WTC11 (cell line): ENCODE measurements around the gene FRMD4A. TPM values are rescaled to one million over a fixed set of nuclear protein-coding genes. Genes with fewer than 3 reads are reported as not detected.

Experiments used
- ATAC-seq: fragments of 200-7000 bp; cut with Tn5 transposase; 2 replicates; pipeline ENCODE4 v1.10.0; 2021; ENCODE audit warnings: mild to moderate bottlenecking, moderate library complexity
- CTCF ChIA-PET: fragments of 300-600 bp; sonication (Branson Sonifier 250); formaldehyde crosslinking; loops from one replicate; lab custom pipeline; 2021; ENCODE audit warnings: antibody characterized with exemption; lab: Charles Lee
- POLR2A ChIA-PET: fragments of 350-600 bp; sonication (Branson Sonifier 250); formaldehyde crosslinking; loops from one replicate; lab custom pipeline; 2021; ENCODE audit warnings: antibody characterized with exemption; lab: Charles Lee
- DNase-seq: peaks from one replicate; pipeline ENCODE4 v3.0.0; 2021; ENCODE audit warnings: low spot score
- H3K27ac Mint-ChIP-seq: 2 replicates; pipeline ENCODE4 v1.8.0; 2021; ENCODE audit warnings: mixed read lengths
- H3K27me3 Mint-ChIP-seq: 2 replicates; pipeline ENCODE4 v1.8.0; 2021; ENCODE audit warnings: low read depth, mild to moderate bottlenecking, moderate library complexity, mixed read lengths
- H3K36me3 Mint-ChIP-seq: 2 replicates; pipeline ENCODE4 v1.8.0; 2021; ENCODE audit warnings: mixed read lengths
- H3K4me1 Mint-ChIP-seq: 2 replicates; pipeline ENCODE4 v1.8.0; 2022; ENCODE audit warnings: mixed read lengths
- H3K4me3 Mint-ChIP-seq: 2 replicates; pipeline ENCODE4 v1.8.0; 2021; ENCODE audit warnings: mild to moderate bottlenecking, moderate library complexity, mixed read lengths
- H3K9me3 Mint-ChIP-seq: 2 replicates; pipeline ENCODE4 v1.8.0; 2021; ENCODE audit warnings: mixed read lengths
- AFF4 ChIP-seq: sonication (generic); formaldehyde crosslinking; IDR thresholded peaks from 2 replicates; pipeline ENCODE4 v1.8.1; 2023; ENCODE audit warnings: mild to moderate bottlenecking, missing genetic modification reagents, borderline replicate concordance
- ATF2 ChIP-seq: sonication (generic); formaldehyde crosslinking; IDR thresholded peaks from 2 replicates; pipeline ENCODE4 v1.8.1; 2022; ENCODE audit warnings: low read depth, missing genetic modification reagents, borderline replicate concordance
- ATF3 ChIP-seq: sonication (generic); formaldehyde crosslinking; conservative IDR thresholded peaks from 2 replicates; pipeline ENCODE4 v1.8.1; 2022; ENCODE audit warnings: mild to moderate bottlenecking, missing genetic modification reagents
- CBFB ChIP-seq: sonication (generic); formaldehyde crosslinking; IDR thresholded peaks from 2 replicates; pipeline ENCODE4 v1.8.1; 2022; ENCODE audit warnings: mild to moderate bottlenecking, low read depth, missing genetic modification reagents
- CREB1 ChIP-seq: sonication (generic); formaldehyde crosslinking; IDR thresholded peaks from 2 replicates; pipeline ENCODE4 v1.8.0; 2023; ENCODE audit warnings: mild to moderate bottlenecking, missing genetic modification reagents
- CREM ChIP-seq: sonication (generic); formaldehyde crosslinking; IDR thresholded peaks from 2 replicates; pipeline ENCODE4 v1.8.1; 2022; ENCODE audit warnings: mild to moderate bottlenecking, missing genetic modification reagents, moderate library complexity
- E2F5 ChIP-seq: sonication (generic); formaldehyde crosslinking; IDR thresholded peaks from 2 replicates; pipeline ENCODE4 v1.8.1; 2022; ENCODE audit warnings: mild to moderate bottlenecking, moderate library complexity, missing genetic modification reagents
- FOXJ3 ChIP-seq: sonication (generic); formaldehyde crosslinking; IDR thresholded peaks from 2 replicates; pipeline ENCODE4 v1.9.0; 2021; ENCODE audit warnings: missing genetic modification reagents, mild to moderate bottlenecking, borderline replicate concordance
- HMGXB4 ChIP-seq: sonication (generic); formaldehyde crosslinking; IDR thresholded peaks from 2 replicates; pipeline ENCODE4 v1.8.1; 2023; ENCODE audit warnings: mild to moderate bottlenecking, moderate library complexity, missing genetic modification reagents
- NFATC4 ChIP-seq: fragments of 250-450 bp; sonication (Bioruptor Pico); IDR thresholded peaks from 2 replicates; pipeline ENCODE4 v1.9.0; 2021; ENCODE audit warnings: mild to moderate bottlenecking
- NFYB ChIP-seq: sonication (generic); formaldehyde crosslinking; conservative IDR thresholded peaks from 2 replicates; pipeline ENCODE4 v1.8.0; 2022; ENCODE audit warnings: low read depth, missing genetic modification reagents
- NR2C2 ChIP-seq: sonication (generic); formaldehyde crosslinking; IDR thresholded peaks from 2 replicates; pipeline ENCODE4 v1.8.0; 2022; ENCODE audit warnings: mild to moderate bottlenecking, missing genetic modification reagents
- NR3C1 ChIP-seq: sonication (generic); formaldehyde crosslinking; conservative IDR thresholded peaks from 2 replicates; pipeline ENCODE4 v1.8.1; 2023; ENCODE audit warnings: low read depth, mild to moderate bottlenecking, missing genetic modification reagents
- RORB ChIP-seq: fragments of 250-450 bp; sonication (Bioruptor Pico); IDR thresholded peaks from 2 replicates; pipeline ENCODE4 v1.9.0; 2021; ENCODE audit warnings: mild to moderate bottlenecking
- USF1 ChIP-seq: sonication (generic); formaldehyde crosslinking; IDR thresholded peaks from 2 replicates; pipeline ENCODE4 v1.8.0; 2022; ENCODE audit warnings: mild to moderate bottlenecking, missing genetic modification reagents
- ZNF138 ChIP-seq: sonication (generic); formaldehyde crosslinking; conservative IDR thresholded peaks from 2 replicates; pipeline ENCODE4 v1.8.1; 2022; ENCODE audit warnings: mild to moderate bottlenecking, moderate library complexity, missing genetic modification reagents
- ZNF219 ChIP-seq: sonication (generic); formaldehyde crosslinking; IDR thresholded peaks from 2 replicates; pipeline ENCODE4 v1.8.0; 2023; ENCODE audit warnings: missing genetic modification reagents, mild to moderate bottlenecking, borderline replicate concordance
- ZNF396 ChIP-seq: fragments of 250-450 bp; sonication (Bioruptor Pico); IDR thresholded peaks from 2 replicates; pipeline ENCODE4 v1.8.0; 2021; ENCODE audit warnings: mild to moderate bottlenecking, moderate library complexity, borderline replicate concordance
- ZNF416 ChIP-seq: fragments of 250-450 bp; sonication (Bioruptor Pico); IDR thresholded peaks from 2 replicates; pipeline ENCODE4 v1.9.0; 2021; ENCODE audit warnings: mild to moderate bottlenecking, inconsistent platforms
- ZNF671 ChIP-seq: fragments of 250-450 bp; sonication (Bioruptor Pico); IDR thresholded peaks from 2 replicates; pipeline ENCODE4 v1.8.0; 2021; ENCODE audit warnings: mild to moderate bottlenecking
- ZSCAN18 ChIP-seq: fragments of 250-450 bp; sonication (Bioruptor Pico); IDR thresholded peaks from 2 replicates; pipeline ENCODE4 v2.1.2; 2022; ENCODE audit warnings: mild to moderate bottlenecking, moderate library complexity
- total RNA-seq: library from RNA; stranded (reverse); gene quantifications from 3 replicates; pipeline ENCODE4 v1.2.3, GENCODE V29; 2021

FRMD4A gene
- total RNA-seq, 1 experiment from 2014 or later, result 35.5 TPM

- TF ChIP-seq CREB1 (CRISPR knock-in tag) (no peak), ZNF416 (CRISPR knock-in tag) (no peak)
- H3K27ac Mint-ChIP-seq, result peak overlapping the region; percentile 50; the same call in 1 of the 2 replicates
- ATAC-seq, result no peak
- ChIA-PET CTCF (interaction anchor here (1.3 to 1.5 kb wide), 2 partner anchors 37 to 238 kb away, joined by 4 read pairs; no protein-coding TSS in a partner anchor), POLR2A (no interaction called here)
- H3K36me3 Mint-ChIP-seq, result no peaks in the 10 kb centered on the region
- H3K27me3 Mint-ChIP-seq, result no peaks in the 10 kb centered on the region
- no peak overlapping the region for H3K4me3 Mint-ChIP-seq
- no peak for DNase-seq
- no peaks in the 10 kb centered on the region for H3K9me3 Mint-ChIP-seq
- peaks cover 14% of the 10 kb centered on the region for H3K4me1 Mint-ChIP-seq
These were observed 535.6 kb downstream of the FRMD4A start for GRCh38 chr10:13794992-13795612.

GRCh38 chr10:13792006-13792405, 538.7 kb downstream of the FRMD4A start:
- Mint-ChIP-seq H3K27me3 (no peaks in the 10 kb centered on the region), H3K36me3 (no peaks in the 10 kb centered on the region)
- POLR2A ChIA-PET, result no interaction called here
- no peak for TF ChIP-seq CBFB (CRISPR knock-in tag)
- TF ChIP-seq, all 79 proteins: peak for 0
- H3K4me1 Mint-ChIP-seq, result peaks cover 30% of the 10 kb centered on the region
- DNase-seq (no peak), ATAC-seq (no peak)
- no peaks in the 10 kb centered on the region for H3K9me3 Mint-ChIP-seq
- H3K27ac Mint-ChIP-seq, result no peak overlapping the region
- CTCF ChIA-PET, result no interaction called here
- no peak overlapping the region for H3K4me3 Mint-ChIP-seq

GRCh38 chr10:13791483-13791882, 539.2 kb downstream of the FRMD4A start:
- Mint-ChIP-seq H3K36me3 (no peaks in the 10 kb centered on the region), H3K4me3 (no peak overlapping the region)
- no peak for TF ChIP-seq USF1 (CRISPR knock-in tag)
- no peak for TF ChIP-seq CREM (CRISPR knock-in tag)
- TF ChIP-seq ZNF219 (CRISPR knock-in tag), result no peak
- TF ChIP-seq E2F5 (CRISPR knock-in tag), result no peak
- TF ChIP-seq AFF4 (CRISPR knock-in tag), result no peak
- no peak for TF ChIP-seq RORB
- no peak for TF ChIP-seq ZSCAN18 (CRISPR knock-in tag)
- no peak for TF ChIP-seq NR2C2 (CRISPR knock-in tag)
- TF ChIP-seq ZNF396 (CRISPR knock-in tag), result no peak
- no peak for TF ChIP-seq ZNF671 (CRISPR knock-in tag)
- TF ChIP-seq ZNF138 (CRISPR knock-in tag), result no peak
- no peak for TF ChIP-seq CREB1 (CRISPR knock-in tag)
- TF ChIP-seq NFYB (CRISPR knock-in tag), result no peak
- TF ChIP-seq ATF2 (CRISPR knock-in tag), result no peak
- no peak for TF ChIP-seq NFATC4 (CRISPR knock-in tag)
- no peak for TF ChIP-seq ATF3 (CRISPR knock-in tag)
- no peak for TF ChIP-seq FOXJ3 (CRISPR knock-in tag)
- no peak for TF ChIP-seq NR3C1 (CRISPR knock-in tag)
- TF ChIP-seq HMGXB4 (CRISPR knock-in tag), result no peak

More at GRCh38 chr10:13791483-13791882, 539.2 kb downstream of the FRMD4A start:
- ChIA-PET POLR2A (no interaction called here), CTCF (interaction anchor here (0.5 to 1.1 kb wide), 3 partner anchors 241 to 745 kb away, joined by 3 to 5 read pairs (median 3); no protein-coding TSS in a partner anchor)
- Mint-ChIP-seq H3K27me3 (no peaks in the 10 kb centered on the region), H3K27ac (no peak overlapping the region), H3K9me3 (no peaks in the 10 kb centered on the region), H3K4me1 (peaks cover 32% of the 10 kb centered on the region)
- no peak for ATAC-seq
- DNase-seq, result no peak
